SW480 (cell line): ENCODE measurements around the gene SIRPG.
"Not testable (repeated sequence)": the region's sequence is repeated elsewhere in the genome, so short reads cannot be mapped to it uniquely, and the experiment has no call there.

Source experiments
- DNase-seq: peaks from one replicate; pipeline ENCODE4 v3.0.0-alpha.2; 2016; ENCODE audit warnings: low spot score

Gene SIRPG

GRCh38 chr20:1671891-1672669 is 14.5 kb upstream of the SIRPG start:
- no peak for DNase-seq

GRCh38 chr20:1669304-1669703 is 11.7 kb upstream of the SIRPG start:
- no peak for DNase-seq

GRCh38 chr20:1667502-1668085 is 10.0 kb upstream of the SIRPG start:
- DNase-seq, result no peak

- DNase-seq, result no peak
Measured at GRCh38 chr20:1666802-1667201, 9.2 kb upstream of the SIRPG start.

DNA sequence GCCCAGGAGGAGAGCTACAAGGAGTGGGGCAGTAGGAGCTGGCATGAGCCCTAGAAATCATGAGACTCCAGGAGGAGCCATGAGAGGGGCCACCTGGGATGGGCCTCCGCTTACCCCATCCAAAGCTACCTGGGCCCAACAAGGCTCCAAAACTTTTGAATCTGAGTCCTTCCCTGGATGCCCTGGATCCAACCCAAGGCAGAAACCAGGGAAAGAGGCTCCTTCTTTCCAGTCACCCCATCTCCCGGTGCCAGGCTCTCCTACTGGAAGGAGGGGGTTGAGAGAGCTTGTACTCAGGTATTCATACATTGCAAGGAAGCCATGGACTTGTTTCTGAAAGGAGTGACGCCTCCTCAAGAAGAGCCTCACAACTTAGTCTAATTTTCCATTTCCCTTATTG is 7.8 kb upstream of the SIRPG start:
- DNase-seq, result no peak

DNA sequence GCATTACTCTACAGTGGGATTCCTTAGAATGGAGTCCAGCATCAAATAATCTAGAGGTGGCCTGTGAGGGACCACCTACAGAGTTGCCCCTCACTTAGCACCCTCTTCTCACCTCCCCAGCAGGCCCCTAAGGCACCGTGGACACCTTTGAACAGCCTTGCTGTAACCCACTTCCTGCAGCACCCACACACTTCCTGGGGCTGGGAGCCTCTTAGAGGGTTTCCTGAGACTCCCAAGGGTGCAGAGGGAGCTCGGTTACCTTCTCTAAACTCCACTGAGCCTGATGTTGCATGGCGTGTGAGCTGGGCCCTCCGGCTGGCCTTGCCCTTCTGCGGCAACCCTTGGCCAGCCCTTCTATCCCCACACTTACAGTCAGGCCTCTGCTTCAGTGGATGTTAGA is 7.3 kb upstream of the SIRPG start:
- no peak for DNase-seq

GRCh38 chr20:1663917-1664316 is 6.3 kb upstream of the SIRPG start:
- DNase-seq, result no peak

DNA sequence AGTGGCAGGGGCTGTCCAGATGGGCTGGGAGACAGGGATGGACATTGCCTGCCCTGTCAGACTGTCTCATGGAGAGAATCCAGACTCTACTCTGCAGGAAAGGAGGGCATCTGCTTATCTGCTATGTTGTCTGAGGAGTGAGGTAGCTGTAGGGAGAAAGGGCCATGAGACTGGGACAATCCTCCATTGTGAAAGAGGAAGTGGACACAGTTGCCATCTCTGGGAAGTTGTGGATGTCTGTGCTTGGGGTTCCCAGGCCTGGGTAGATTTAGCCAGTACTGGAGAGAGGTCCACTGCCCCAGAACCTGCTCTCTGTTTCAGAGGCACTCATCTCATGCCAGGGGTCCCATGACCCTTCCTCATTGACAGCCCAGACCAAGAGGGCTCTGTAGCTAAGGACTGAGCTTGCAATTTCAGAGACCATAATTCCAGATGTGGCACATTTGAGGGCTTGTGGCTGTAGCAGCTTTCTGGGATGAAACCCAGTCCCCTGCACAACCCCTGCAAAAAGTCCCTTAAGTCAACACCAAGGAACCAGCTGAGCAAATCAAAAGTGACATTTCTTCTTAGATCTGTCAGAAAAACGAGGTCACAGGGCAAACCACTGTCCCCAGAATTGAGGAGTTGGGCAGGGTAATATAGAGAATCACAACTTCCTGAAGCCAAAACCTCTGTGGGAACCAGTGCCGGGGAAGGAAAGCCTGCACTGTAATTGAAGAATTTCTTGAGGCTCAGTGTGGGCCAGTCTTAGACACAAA is 4.1 kb upstream of the SIRPG start:
- no peak for DNase-seq

DNA sequence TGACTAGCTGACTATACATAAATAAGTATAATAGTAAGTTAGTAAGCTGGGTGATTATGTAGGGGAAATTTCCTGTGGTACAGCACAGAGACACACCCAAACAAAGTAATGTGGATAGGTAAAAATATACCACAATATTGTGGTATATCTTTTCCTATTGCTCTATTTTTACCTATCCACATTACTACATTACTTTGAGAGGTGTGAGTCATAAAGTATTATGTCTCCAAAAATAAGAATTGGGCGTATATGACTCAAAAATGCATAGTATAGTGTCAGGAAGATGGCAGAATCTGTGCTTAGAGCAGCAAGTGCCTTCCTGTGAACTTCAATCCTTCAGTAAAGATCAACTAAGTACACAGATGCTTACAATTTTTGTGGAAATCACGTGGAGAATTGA is 2.7 kb upstream of the SIRPG start:
- DNase-seq, result no peak

DNA sequence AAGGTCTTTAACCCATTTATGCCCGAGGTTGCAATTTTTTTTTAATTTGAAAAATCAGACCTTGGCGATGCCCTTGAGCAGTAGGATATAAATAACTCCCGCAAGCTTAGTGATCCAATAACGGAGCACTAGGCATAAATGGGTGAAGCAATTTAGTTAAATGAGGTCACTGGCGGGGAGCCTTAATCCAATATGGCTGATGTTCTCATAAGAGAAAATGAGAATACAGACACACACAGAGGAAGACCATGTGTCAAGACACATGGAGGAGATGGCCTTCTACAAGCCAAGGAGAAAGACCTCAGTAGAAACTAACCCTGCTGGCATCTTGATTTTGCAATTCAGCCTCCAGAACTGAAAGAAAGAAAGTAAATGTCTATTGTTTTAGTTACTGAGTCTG is 735 bp downstream of the SIRPG start:
- no peak for DNase-seq

DNA sequence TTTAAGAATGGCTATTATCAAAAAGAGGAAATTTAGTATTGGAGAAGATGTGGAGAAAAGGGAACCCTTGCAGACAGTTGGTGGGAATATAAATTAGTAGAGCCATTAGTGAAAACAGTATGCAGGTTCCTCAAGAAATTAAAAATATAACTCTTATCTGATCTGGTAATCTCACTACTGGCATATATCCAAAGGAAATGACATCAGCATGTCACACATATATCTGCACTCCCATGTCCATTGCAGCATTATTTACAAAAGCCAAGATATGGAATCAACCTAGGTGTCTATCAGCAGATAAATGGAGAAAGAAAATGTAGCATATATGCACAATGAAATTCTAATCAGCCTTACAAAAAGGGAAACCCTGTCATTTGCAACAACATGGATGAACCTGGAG is 2.6 kb downstream of the SIRPG start:
- DNase-seq, result no peak

DNA sequence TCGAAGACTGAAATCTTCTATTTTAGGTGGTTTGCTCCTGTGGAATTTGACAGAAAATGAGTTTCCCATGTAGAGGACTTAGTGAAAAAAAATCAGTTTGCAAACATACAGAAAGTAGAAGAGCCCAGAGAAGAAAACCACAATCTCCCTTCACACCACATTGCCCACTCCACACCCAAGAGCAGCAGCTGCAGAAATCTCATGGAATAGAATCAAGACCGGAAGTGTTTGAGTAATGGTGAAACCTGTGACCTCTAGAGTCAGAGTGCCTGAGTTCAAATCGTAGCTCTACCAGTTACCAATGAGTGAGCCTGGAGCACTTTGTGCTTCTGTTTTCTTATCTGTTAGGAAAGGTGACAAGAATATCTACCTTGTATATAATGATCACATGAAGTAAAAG is 4.6 kb downstream of the SIRPG start:
- no peak for DNase-seq

DNA sequence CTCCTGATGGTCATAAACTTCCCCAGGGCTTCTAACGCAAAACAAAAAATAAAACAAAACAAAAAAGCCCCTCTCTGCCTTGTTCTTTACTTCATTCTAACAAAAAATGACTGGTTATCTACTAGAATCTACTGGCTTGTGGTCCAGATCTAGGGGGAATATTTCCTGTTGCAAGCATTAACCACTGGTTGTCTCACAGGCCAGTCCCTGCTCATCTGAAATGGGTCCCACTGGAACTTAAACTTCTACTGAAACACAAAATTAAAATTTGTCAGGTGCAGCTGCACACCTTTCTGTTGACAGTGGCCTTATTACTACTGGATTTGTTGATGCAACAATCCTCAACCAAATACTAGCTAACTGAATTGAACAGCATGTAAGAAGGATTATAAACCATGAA is 5.5 kb downstream of the SIRPG start:
- no peak for DNase-seq

GRCh38 chr20:1651268-1652058 is 6.1 kb downstream of the SIRPG start:
- no peak for DNase-seq

DNA sequence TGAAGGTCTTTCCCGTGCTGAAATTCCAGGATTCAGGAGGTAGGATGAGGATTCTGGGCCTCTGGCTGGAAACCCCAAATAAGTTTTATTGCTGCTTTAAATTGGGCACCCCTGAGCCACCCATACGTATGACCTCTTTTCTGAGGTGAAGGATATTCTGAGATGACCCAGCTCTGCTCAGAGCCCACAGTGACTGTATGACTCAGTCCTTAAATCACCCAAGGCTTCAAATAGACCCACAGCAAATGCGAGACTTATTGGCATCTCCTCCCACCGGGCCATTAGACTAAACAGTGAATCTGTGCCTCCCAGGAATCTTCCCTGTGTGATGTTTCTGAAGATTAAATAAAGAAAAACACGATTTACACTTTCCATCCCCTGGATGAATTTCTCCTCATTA is 9.5 kb downstream of the SIRPG start:
- no peak for DNase-seq

- no peak for DNase-seq
Measured at GRCh38 chr20:1646975-1647431, 10.6 kb downstream of the SIRPG start.

GRCh38 chr20:1644101-1644962 is 13.2 kb downstream of the SIRPG start:
- DNase-seq, result no peak

- DNase-seq, result not testable (repeated sequence)
Measured at GRCh38 chr20:1638643-1639042, 18.9 kb downstream of the SIRPG start.

DNA sequence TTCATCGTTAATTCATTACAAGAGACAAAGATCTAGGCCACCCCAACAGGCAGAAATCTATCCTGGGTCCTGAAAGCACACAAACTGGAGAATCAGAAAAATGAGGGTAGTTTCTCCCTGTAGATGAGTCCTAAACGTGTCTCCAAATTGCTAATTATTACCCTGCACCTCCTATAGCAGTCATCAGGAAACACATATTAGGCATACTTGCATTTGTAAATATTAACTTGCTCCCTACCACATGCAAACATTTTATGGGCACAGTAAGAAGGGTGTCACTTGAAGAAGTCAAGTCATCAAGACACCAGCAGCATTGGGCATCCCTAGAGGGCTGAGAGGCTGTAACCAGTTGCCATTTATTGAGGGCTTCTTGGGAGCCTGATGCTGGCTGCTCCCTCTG is 19.8 kb downstream of the SIRPG start:
- no peak for DNase-seq

DNA sequence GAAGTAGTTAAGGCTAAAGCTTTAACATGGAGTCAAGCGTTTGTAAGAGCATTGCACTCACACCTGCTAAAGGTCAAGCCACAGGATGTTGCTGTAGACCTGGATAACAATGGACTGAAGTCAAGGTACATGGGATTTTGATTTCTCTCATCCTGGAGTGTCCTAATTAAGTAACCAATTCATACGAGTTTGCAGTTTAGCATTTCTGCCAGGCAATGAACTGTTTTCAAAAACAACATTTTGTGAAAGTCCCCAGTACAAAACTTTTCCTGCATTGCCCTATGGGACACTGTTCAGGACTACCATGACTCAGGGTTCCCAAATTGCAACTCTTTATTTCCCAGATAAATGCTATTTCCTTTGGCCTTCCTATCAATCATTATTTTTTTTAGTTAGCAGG is 20.4 kb downstream of the SIRPG start:
- no peak for DNase-seq

- DNase-seq, result no peak
Measured at GRCh38 chr20:1636621-1637020, 21.0 kb downstream of the SIRPG start.
